ENCODE results near the gene CNGB1. TPM values are rescaled to one million over a fixed set of nuclear protein-coding genes. Genes with fewer than 3 reads are reported as not detected.

Gene CNGB1
- polyA plus RNA-seq, 1 donor from 2014 or later: 20.7 TPM

DNA sequence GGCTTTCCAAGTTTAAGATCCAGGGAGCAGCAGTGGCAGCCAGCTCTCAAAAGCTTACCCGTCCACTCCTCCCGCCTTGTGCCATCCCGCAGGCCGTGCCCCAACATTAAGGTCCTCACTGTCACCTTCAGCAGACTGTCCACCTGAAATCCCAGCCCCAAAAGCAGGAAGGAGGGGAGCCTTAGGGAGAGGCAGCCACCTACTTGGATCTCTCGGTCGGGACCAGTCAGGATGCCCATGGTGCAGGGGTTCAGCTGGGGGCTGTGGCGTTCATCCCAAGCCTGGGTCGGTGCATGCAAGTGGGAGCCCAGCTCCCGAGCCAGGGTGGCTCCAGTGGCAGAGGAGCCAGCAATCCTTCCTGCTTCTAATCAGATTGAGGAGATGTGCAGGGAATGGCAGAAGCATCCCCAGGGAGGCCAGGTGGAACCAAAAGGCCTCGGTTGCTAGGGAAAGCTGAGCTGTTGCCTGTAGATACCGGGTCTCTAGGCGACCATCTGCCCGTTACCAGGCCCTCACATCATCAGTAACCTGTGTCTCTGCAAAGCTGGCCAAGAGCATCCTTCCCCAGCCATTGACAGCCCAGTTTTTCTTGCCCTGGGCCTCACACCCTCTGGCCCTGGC is 24.6 kb downstream of the CNGB1 start:
- Histone ChIP-seq H2AFZ (ENCODE audit: low read depth, low read length) (no peak overlapping the region), H3K36me3 (ENCODE audit: insufficient read depth, low read length) (no peaks in the 10 kb centered on the region), H3K9me3 (ENCODE audit: low read length) (no peaks in the 10 kb centered on the region), H3K27ac (ENCODE audit: low read length) (peak overlapping the region; percentile 85), H3K4me3 (ENCODE audit: low read length) (peak overlapping the region; percentile 54), H3K9me2 (ENCODE audit: insufficient read depth, low read length) (no peaks in the 10 kb centered on the region), H3K79me2 (replicated peaks; ENCODE audit: insufficient read depth, low read length) (no peaks in the 10 kb centered on the region), H3K9ac (ENCODE audit: low read length) (peak overlapping the region; percentile 61), H4K20me1 (ENCODE audit: insufficient read depth) (no peaks in the 10 kb centered on the region), H3F3A (ENCODE audit: insufficient read depth, low read length, poor library complexity, severe bottlenecking) (no peaks in the 10 kb centered on the region), H3K27me3 (ENCODE audit: insufficient read depth, low read depth, low read length) (no peaks in the 10 kb centered on the region), H3K4me2 (ENCODE audit: low read length) (peak overlapping the region; percentile 56)
- TF ChIP-seq EZH2 (IDR thresholded peaks at IDR 0.05; ENCODE audit: borderline replicate concordance, insufficient read depth, low read length, poor library complexity, severe bottlenecking): no peak
- TF ChIP-seq, protein P1, sequence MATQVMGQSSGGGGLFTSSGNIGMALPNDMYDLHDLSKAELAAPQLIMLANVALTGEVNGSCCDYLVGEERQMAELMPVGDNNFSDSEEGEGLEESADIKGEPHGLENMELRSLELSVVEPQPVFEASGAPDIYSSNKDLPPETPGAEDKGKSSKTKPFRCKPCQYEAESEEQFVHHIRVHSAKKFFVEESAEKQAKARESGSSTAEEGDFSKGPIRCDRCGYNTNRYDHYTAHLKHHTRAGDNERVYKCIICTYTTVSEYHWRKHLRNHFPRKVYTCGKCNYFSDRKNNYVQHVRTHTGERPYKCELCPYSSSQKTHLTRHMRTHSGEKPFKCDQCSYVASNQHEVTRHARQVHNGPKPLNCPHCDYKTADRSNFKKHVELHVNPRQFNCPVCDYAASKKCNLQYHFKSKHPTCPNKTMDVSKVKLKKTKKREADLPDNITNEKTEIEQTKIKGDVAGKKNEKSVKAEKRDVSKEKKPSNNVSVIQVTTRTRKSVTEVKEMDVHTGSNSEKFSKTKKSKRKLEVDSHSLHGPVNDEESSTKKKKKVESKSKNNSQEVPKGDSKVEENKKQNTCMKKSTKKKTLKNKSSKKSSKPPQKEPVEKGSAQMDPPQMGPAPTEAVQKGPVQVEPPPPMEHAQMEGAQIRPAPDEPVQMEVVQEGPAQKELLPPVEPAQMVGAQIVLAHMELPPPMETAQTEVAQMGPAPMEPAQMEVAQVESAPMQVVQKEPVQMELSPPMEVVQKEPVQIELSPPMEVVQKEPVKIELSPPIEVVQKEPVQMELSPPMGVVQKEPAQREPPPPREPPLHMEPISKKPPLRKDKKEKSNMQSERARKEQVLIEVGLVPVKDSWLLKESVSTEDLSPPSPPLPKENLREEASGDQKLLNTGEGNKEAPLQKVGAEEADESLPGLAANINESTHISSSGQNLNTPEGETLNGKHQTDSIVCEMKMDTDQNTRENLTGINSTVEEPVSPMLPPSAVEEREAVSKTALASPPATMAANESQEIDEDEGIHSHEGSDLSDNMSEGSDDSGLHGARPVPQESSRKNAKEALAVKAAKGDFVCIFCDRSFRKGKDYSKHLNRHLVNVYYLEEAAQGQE (IDR thresholded peaks at IDR 0.05; ENCODE audit: borderline replicate concordance): peak; percentile 68
- TF ChIP-seq TAF1 (IDR thresholded peaks at IDR 0.05; ENCODE audit: low read depth): no peak
- no peak for TF ChIP-seq CTCF (IDR thresholded peaks at IDR 0.05; ENCODE audit: poor library complexity, severe bottlenecking)
- TF ChIP-seq MXI1 (conservative IDR thresholded peaks at IDR 0.05; ENCODE audit: poor library complexity, severe bottlenecking): peak; percentile 85
- TF ChIP-seq POLR2AphosphoS5 (IDR thresholded peaks at IDR 0.05): peak; percentile 64
- TF ChIP-seq RAD21 (conservative IDR thresholded peaks at IDR 0.05): peak; percentile 15
- peak; percentile 14 for TF ChIP-seq SMC3 (conservative IDR thresholded peaks at IDR 0.05; ENCODE audit: poor library complexity)
- peak; percentile 67 for TF ChIP-seq EP300 (conservative IDR thresholded peaks at IDR 0.05; ENCODE audit: poor library complexity, severe bottlenecking)

DNA sequence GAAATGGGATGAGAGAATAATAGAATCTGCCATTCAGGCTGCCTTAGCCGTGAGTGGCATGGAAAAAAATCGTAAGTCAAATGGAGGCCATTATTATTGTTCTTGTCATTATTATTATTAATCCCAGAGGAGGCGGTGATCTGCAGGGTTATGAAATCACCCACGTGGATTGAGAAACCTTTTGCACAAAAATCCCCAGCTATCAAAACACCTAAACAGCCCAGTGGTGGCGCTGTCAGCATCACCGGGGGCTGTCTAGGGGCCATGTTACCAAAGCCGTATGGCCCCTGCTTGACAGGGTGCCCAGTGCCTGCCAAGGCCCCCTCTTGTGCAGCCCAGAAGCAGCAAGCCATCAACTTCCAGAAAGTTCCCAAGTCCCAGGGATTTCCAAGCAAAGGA is 25.2 kb downstream of the CNGB1 start:
- no peaks in the 10 kb centered on the region for H3K36me3 ChIP-seq (ENCODE audit: insufficient read depth, low read length)
- H3K4me2 ChIP-seq (ENCODE audit: low read length): peak overlapping the region; percentile 20
- H3K79me2 ChIP-seq (replicated peaks; ENCODE audit: insufficient read depth, low read length): no peaks in the 10 kb centered on the region
- no peaks in the 10 kb centered on the region for H3K9me3 ChIP-seq (ENCODE audit: low read length)
- H3K4me3 ChIP-seq (ENCODE audit: low read length): peak overlapping the region; percentile 54
- no peak overlapping the region for H2AFZ ChIP-seq (ENCODE audit: low read depth, low read length)
- peak overlapping the region; percentile 61 for H3K9ac ChIP-seq (ENCODE audit: low read length)
- H3K27me3 ChIP-seq (ENCODE audit: insufficient read depth, low read depth, low read length): no peaks in the 10 kb centered on the region
- peak overlapping the region; percentile 85 for H3K27ac ChIP-seq (ENCODE audit: low read length)
- H3F3A ChIP-seq (ENCODE audit: insufficient read depth, low read length, poor library complexity, severe bottlenecking): no peaks in the 10 kb centered on the region
- no peaks in the 10 kb centered on the region for H3K9me2 ChIP-seq (ENCODE audit: insufficient read depth, low read length)
- H4K20me1 ChIP-seq (ENCODE audit: insufficient read depth): no peaks in the 10 kb centered on the region
- TF ChIP-seq RAD21 (conservative IDR thresholded peaks at IDR 0.05) (no peak), CTCF (IDR thresholded peaks at IDR 0.05; ENCODE audit: poor library complexity, severe bottlenecking) (peak; percentile 46)

Data from neural cell (in vitro differentiated cells).